HepG2 (cell line): ENCODE data around the gene JAG1. TPM values are rescaled to one million over a fixed set of nuclear protein-coding genes. Genes with fewer than 3 reads are reported as not detected.

Experiments
- ARNT2 ChIP-seq: sonication (generic); formaldehyde crosslinking; IDR thresholded peaks from 2 replicates; pipeline ENCODE4 v1.8.0; 2022; ENCODE audit warnings: mild to moderate bottlenecking, low read depth, missing genetic modification reagents, moderate library complexity
- ATF7-NPFF ChIP-seq: sonication (generic); formaldehyde crosslinking; IDR thresholded peaks from 2 replicates; pipeline ENCODE4 v1.8.1; 2023; ENCODE audit warnings: mild to moderate bottlenecking, low read depth, missing genetic modification reagents, moderate library complexity
- EP300 ChIP-seq, 3 experiments: sonication (generic) in 1 of 3; formaldehyde crosslinking in 1 of 3; IDR thresholded peaks; 2 replicates each; pipeline versions ENCODE4 v1.5.1 to v1.6.1; 2011 to 2020; ENCODE audit warnings: low read depth in 2 of 3, low read length in 2 of 3, borderline replicate concordance in 1 of 3, improper control_type of control experiment in 1 of 3, mild to moderate bottlenecking in 1 of 3, missing genetic modification reagents in 1 of 3, moderate library complexity in 1 of 3
- FOXM1 ChIP-seq: sonication (generic); formaldehyde crosslinking; IDR thresholded peaks from 2 replicates; pipeline ENCODE4 v1.5.0; 2020; ENCODE audit warnings: missing genetic modification reagents
- HIVEP1 ChIP-seq: sonication (generic); formaldehyde crosslinking; IDR thresholded peaks from 2 replicates; pipeline ENCODE4 v1.4.0; 2020; ENCODE audit warnings: mild to moderate bottlenecking, missing genetic modification reagents
- KDM5B ChIP-seq: sonication (generic); formaldehyde crosslinking; IDR thresholded peaks from 2 replicates; pipeline ENCODE4 v1.4.0; 2020; ENCODE audit warnings: missing genetic modification reagents, mild to moderate bottlenecking, borderline replicate concordance
- MAFK ChIP-seq, 2 experiments: IDR thresholded peaks in 1 of 2; conservative IDR thresholded peaks in 1 of 2; 2 replicates each; pipeline ENCODE4 v1.6.1; 2011; ENCODE audit warnings: improper control_type of control experiment in 2 of 2, low read length in 2 of 2
- MEIS2 ChIP-seq: sonication (generic); formaldehyde crosslinking; IDR thresholded peaks from 2 replicates; pipeline ENCODE4 v1.9.0; 2021; ENCODE audit warnings: mild to moderate bottlenecking, missing genetic modification reagents
- NFE2L2 ChIP-seq: fragments of 150-350 bp; IDR thresholded peaks from 2 replicates; pipeline ENCODE4 v1.6.1; 2014; ENCODE audit warnings: low read length
- SMYD3 ChIP-seq: sonication (generic); formaldehyde crosslinking; IDR thresholded peaks from 2 replicates; pipeline ENCODE4 v1.8.1; 2023; ENCODE audit warnings: mild to moderate bottlenecking, missing genetic modification reagents
- TBX3 ChIP-seq: fragments of 450-650 bp; IDR thresholded peaks from 2 replicates; pipeline ENCODE4 v1.6.1; 2017; ENCODE audit warnings: antibody characterized with exemption, mild to moderate bottlenecking, inconsistent platforms, borderline replicate concordance
- ZMYM4 ChIP-seq: sonication (generic); formaldehyde crosslinking; IDR thresholded peaks from 2 replicates; pipeline ENCODE4 v1.8.1; 2023; ENCODE audit warnings: mild to moderate bottlenecking, missing genetic modification reagents
- ZNF354B ChIP-seq: sonication (generic); formaldehyde crosslinking; IDR thresholded peaks from 2 replicates; pipeline ENCODE4 v1.8.0; 2022; ENCODE audit warnings: mild to moderate bottlenecking, missing genetic modification reagents
- ZNF431 ChIP-seq: sonication (generic); formaldehyde crosslinking; IDR thresholded peaks from 2 replicates; pipeline ENCODE4 v1.9.0; 2022; ENCODE audit warnings: missing genetic modification reagents, low read depth, mild to moderate bottlenecking, borderline replicate concordance
- ZNF550 ChIP-seq: sonication (generic); formaldehyde crosslinking; IDR thresholded peaks from 2 replicates; pipeline ENCODE4 v1.4.0; 2020; ENCODE audit warnings: mild to moderate bottlenecking, missing genetic modification reagents, borderline replicate concordance
- polyA plus RNA-seq, 8 experiments: library from polyadenylated mRNA; depleted of rRNA in 3 of 8; stranded (reverse) in 7 of 8; unstranded in 1 of 8; fragments of >200 nt; fragmentation: Illumina TruSeq in 4 of 8; extraction: Trizol in 4 of 8; gene quantifications; 2 replicates each; pipeline versions ENCODE4 v1.2.1 to v1.2.3, GENCODE V29; 2011 to 2016; ENCODE audit warnings: low read depth in 4 of 8, missing spikeins in 1 of 8, mixed read lengths in 1 of 8; ENCODE audit not compliant: insufficient read depth in 1 of 8
- total RNA-seq, 5 experiments: library from RNA; depleted of rRNA; stranded (reverse); fragments of >200 nt; fragmentation: Illumina TruSeq; extraction: Trizol; gene quantifications; 2 replicates each; pipeline ENCODE4 v1.2.3, GENCODE V29; 2016; ENCODE audit warnings: low read depth in 1 of 5
- TF ChIP-seq, protein P1 (sequence below): sonication (generic); formaldehyde crosslinking; IDR thresholded peaks from 2 replicates; pipeline ENCODE4 v1.5.0; 2020; ENCODE audit warnings: missing genetic modification reagents, mild to moderate bottlenecking, borderline replicate concordance
- TF ChIP-seq, protein P2 (sequence below): sonication (generic); formaldehyde crosslinking; IDR thresholded peaks from 2 replicates; pipeline ENCODE4 v1.5.1; 2020; ENCODE audit warnings: mild to moderate bottlenecking, missing genetic modification reagents, moderate library complexity
- TF ChIP-seq, protein P3 (sequence below): sonication (generic); formaldehyde crosslinking; IDR thresholded peaks from 2 replicates; pipeline ENCODE4 v1.4.0; 2020; ENCODE audit warnings: missing genetic modification reagents
- TF ChIP-seq, protein P4 (sequence below): sonication (generic); formaldehyde crosslinking; IDR thresholded peaks from 2 replicates; pipeline ENCODE4 v1.4.0; 2020; ENCODE audit warnings: missing genetic modification reagents, borderline replicate concordance

The JAG1 gene
- total and polyA plus RNA-seq, 2 of the 13 experiments (the other 11 are each of a cell fraction or from before 2014, with no cell fraction given), result 47.1 to 56.3 TPM

DNA sequence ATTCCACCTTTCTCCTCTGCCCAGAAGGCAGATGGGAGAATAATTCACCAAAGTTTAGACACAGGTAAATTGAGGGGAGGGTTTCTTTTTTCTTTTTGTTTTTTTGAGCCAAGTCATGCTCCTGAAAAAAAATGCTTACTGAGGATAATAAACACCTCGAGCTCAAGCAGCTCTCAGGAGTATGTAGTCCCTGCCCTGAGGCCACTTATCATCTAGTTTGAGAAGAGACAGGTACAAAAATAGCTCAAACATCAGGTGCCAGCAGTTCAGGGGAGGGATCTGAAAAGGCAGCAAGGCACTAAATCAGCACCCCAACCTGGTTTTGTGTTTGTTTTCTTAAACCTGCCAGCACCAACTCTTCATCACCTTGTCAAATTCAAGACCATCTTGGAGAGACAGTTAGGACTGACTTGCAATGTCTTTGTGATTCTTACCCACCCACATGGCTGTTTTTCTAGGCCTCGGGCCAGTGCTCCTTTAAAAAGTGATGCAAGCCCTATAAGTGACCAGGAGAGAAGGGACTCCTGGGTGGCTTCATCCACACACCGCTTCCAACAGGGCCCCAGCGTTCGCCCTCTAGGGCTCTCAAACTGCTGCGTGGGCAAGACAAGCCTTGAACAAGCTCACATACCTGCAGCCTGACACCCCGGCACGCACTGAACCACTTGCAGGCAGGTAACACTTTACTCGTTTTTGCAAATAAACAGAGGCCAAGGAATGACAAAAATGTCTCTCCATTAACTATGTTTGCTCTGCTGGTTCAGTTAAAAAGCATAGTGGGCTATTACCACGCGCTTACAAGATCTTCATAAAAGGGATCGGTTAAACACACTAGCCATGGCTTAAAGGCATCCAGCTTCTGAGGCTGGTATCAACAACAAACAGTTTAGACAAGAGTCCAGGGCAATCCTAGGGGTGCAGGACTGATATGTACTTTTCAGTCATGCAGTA, 13.9 kb downstream of the JAG1 start (continued):
- TF ChIP-seq, protein P1, sequence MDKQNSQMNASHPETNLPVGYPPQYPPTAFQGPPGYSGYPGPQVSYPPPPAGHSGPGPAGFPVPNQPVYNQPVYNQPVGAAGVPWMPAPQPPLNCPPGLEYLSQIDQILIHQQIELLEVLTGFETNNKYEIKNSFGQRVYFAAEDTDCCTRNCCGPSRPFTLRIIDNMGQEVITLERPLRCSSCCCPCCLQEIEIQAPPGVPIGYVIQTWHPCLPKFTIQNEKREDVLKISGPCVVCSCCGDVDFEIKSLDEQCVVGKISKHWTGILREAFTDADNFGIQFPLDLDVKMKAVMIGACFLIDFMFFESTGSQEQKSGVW (CRISPR knock-in tag), result 0 out of 2 replicates have a peak, but pooled peaks have one; percentile 39
- TF ChIP-seq ZNF550 (no peak), NFE2L2 (no peak), ATF7-NPFF (CRISPR knock-in tag) (no peak), SMYD3 (CRISPR knock-in tag) (no peak), KDM5B (0 out of 2 replicates have a peak, but pooled peaks have one; percentile 46), ZNF431 (CRISPR knock-in tag) (0 out of 2 replicates have a peak, but pooled peaks have one; percentile 37), EP300 (IDR thresholded peaks at IDR 0.05; ENCODE audit: low read depth in 2 of 2, low read length in 2 of 2) (no peak), EP300 (CRISPR knock-in tag; IDR thresholded peaks at IDR 0.05; ENCODE audit: borderline replicate concordance) (peak; percentile 37; the same call in 1 of the 2 replicates), MEIS2 (CRISPR knock-in tag) (no peak), ARNT2 (CRISPR knock-in tag) (no peak), TBX3 (no peak), ZMYM4 (CRISPR knock-in tag) (0 out of 2 replicates have a peak, but pooled peaks have one; percentile 29), MAFK (conservative IDR thresholded peaks at IDR 0.05 in 1 of 2, IDR thresholded peaks at IDR 0.05 in 1 of 2; ENCODE audit: low read length in 2 of 2) (peak; percentile 58 to 79; a peak in 3 of 4 replicates), FOXM1 (no peak), ZNF354B (no peak), HIVEP1 (CRISPR knock-in tag) (no peak)
- TF ChIP-seq, protein P2, sequence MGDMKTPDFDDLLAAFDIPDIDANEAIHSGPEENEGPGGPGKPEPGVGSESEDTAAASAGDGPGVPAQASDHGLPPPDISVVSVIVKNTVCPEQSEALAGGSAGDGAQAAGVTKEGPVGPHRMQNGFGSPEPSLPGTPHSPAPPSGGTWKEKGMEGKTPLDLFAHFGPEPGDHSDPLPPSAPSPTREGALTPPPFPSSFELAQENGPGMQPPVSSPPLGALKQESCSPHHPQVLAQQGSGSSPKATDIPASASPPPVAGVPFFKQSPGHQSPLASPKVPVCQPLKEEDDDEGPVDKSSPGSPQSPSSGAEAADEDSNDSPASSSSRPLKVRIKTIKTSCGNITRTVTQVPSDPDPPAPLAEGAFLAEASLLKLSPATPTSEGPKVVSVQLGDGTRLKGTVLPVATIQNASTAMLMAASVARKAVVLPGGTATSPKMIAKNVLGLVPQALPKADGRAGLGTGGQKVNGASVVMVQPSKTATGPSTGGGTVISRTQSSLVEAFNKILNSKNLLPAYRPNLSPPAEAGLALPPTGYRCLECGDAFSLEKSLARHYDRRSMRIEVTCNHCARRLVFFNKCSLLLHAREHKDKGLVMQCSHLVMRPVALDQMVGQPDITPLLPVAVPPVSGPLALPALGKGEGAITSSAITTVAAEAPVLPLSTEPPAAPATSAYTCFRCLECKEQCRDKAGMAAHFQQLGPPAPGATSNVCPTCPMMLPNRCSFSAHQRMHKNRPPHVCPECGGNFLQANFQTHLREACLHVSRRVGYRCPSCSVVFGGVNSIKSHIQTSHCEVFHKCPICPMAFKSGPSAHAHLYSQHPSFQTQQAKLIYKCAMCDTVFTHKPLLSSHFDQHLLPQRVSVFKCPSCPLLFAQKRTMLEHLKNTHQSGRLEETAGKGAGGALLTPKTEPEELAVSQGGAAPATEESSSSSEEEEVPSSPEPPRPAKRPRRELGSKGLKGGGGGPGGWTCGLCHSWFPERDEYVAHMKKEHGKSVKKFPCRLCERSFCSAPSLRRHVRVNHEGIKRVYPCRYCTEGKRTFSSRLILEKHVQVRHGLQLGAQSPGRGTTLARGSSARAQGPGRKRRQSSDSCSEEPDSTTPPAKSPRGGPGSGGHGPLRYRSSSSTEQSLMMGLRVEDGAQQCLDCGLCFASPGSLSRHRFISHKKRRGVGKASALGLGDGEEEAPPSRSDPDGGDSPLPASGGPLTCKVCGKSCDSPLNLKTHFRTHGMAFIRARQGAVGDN (CRISPR knock-in tag), result peak; percentile 52
- TF ChIP-seq, protein P3, sequence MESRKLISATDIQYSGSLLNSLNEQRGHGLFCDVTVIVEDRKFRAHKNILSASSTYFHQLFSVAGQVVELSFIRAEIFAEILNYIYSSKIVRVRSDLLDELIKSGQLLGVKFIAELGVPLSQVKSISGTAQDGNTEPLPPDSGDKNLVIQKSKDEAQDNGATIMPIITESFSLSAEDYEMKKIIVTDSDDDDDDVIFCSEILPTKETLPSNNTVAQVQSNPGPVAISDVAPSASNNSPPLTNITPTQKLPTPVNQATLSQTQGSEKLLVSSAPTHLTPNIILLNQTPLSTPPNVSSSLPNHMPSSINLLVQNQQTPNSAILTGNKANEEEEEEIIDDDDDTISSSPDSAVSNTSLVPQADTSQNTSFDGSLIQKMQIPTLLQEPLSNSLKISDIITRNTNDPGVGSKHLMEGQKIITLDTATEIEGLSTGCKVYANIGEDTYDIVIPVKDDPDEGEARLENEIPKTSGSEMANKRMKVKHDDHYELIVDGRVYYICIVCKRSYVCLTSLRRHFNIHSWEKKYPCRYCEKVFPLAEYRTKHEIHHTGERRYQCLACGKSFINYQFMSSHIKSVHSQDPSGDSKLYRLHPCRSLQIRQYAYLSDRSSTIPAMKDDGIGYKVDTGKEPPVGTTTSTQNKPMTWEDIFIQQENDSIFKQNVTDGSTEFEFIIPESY (CRISPR knock-in tag), result peak; percentile 26; the same call in 1 of the 2 replicates
- TF ChIP-seq, protein P4, sequence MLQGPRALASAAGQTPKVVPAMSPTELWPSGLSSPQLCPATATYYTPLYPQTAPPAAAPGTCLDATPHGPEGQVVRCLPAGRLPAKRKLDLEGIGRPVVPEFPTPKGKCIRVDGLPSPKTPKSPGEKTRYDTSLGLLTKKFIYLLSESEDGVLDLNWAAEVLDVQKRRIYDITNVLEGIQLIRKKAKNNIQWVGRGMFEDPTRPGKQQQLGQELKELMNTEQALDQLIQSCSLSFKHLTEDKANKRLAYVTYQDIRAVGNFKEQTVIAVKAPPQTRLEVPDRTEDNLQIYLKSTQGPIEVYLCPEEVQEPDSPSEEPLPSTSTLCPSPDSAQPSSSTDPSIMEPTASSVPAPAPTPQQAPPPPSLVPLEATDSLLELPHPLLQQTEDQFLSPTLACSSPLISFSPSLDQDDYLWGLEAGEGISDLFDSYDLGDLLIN, result no peak
